Breast epithelium (tissue), 3 donors: ENCODE data around the gene FAM114A1.

Experiments
- POLR2A ChIP-seq: fragments of 450-650 bp; IDR thresholded peaks from one replicate; pipeline ENCODE4 v1.6.1; 2016; ENCODE audit warnings: antibody characterized with exemption, mild to moderate bottlenecking, moderate library complexity
- POLR2AphosphoS5 ChIP-seq, 3 donors: sonication (generic); formaldehyde crosslinking; IDR thresholded peaks; one replicate each; pipeline ENCODE4 v1.6.1; 2017; ENCODE audit warnings: antibody characterized with exemption in 3 of 3
- TF ChIP-seq, protein P1 (sequence below), 3 donors: fragments of 450-650 bp; IDR thresholded peaks; one replicate each; pipeline ENCODE4 v1.5.1; 2016 to 2017; ENCODE audit warnings: antibody characterized with exemption in 3 of 3, mild to moderate bottlenecking in 3 of 3, moderate library complexity in 3 of 3

DNA sequence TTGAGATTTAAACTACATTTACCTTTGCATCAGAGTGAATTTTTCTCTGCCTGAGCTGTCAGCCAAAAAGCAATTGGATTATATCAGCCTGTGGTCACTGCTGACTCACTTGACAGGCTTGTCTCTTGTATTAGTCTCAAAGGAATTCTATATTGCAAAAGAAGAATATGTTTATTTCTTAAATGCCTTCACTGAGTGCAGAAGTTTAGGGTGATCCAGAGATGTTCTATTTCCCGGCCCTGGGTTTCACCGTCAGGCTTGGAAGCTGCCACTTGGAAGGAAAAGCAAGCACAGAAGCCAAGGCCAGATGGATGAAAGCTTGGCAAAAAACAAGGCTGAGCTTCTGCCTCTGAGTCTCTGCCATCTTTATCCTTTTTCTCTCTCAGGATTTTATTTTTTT is 80.9 kb downstream of the FAM114A1 start:
- TF ChIP-seq, protein P1, sequence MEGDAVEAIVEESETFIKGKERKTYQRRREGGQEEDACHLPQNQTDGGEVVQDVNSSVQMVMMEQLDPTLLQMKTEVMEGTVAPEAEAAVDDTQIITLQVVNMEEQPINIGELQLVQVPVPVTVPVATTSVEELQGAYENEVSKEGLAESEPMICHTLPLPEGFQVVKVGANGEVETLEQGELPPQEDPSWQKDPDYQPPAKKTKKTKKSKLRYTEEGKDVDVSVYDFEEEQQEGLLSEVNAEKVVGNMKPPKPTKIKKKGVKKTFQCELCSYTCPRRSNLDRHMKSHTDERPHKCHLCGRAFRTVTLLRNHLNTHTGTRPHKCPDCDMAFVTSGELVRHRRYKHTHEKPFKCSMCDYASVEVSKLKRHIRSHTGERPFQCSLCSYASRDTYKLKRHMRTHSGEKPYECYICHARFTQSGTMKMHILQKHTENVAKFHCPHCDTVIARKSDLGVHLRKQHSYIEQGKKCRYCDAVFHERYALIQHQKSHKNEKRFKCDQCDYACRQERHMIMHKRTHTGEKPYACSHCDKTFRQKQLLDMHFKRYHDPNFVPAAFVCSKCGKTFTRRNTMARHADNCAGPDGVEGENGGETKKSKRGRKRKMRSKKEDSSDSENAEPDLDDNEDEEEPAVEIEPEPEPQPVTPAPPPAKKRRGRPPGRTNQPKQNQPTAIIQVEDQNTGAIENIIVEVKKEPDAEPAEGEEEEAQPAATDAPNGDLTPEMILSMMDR (IDR thresholded peaks at IDR 0.05): no peak
- no peak for TF ChIP-seq POLR2A
- no peak for TF ChIP-seq POLR2AphosphoS5 (IDR thresholded peaks at IDR 0.05)
